Fibroblast of the aortic adventitia (primary cell): ENCODE data around the gene HS6ST1. TPM values are rescaled to one million over a fixed set of nuclear protein-coding genes. Genes with fewer than 3 reads are reported as not detected.
"Not testable (repeated sequence)": the region's sequence is repeated elsewhere in the genome, so short reads cannot be mapped to it uniquely, and the experiment has no call there.

Experiments
- DNase-seq: peaks from one replicate; pipeline ENCODE4 v3.0.0-alpha.2; 2010; ENCODE audit warnings: low read depth
- H3K4me3 ChIP-seq: 2 replicates; pipeline ENCODE4 v1.5.1; 2011; ENCODE audit warnings: low read depth, mild to moderate bottlenecking, control low read depth, low read length, moderate library complexity
- CTCF ChIP-seq: IDR thresholded peaks from 2 replicates; pipeline ENCODE4 v1.5.1; 2011; ENCODE audit warnings: mild to moderate bottlenecking, low read length, control low read depth, inconsistent platforms; ENCODE audit not compliant: insufficient read depth
- total RNA-seq: library from RNA; depleted of rRNA; stranded (reverse); fragments of >200 nt; gene quantifications from 2 replicates; pipeline ENCODE4 v1.2.3, GENCODE V29; 2012; ENCODE audit warnings: low replicate concordance

The HS6ST1 gene
- total RNA-seq, 1 donor: 10.6 TPM

GRCh38 chr2:128262315-128263253, 56.1 kb downstream of the HS6ST1 start:
- TF ChIP-seq CTCF: no peak
- H3K4me3 ChIP-seq: no peak overlapping the region
- DNase-seq: no peak

DNA sequence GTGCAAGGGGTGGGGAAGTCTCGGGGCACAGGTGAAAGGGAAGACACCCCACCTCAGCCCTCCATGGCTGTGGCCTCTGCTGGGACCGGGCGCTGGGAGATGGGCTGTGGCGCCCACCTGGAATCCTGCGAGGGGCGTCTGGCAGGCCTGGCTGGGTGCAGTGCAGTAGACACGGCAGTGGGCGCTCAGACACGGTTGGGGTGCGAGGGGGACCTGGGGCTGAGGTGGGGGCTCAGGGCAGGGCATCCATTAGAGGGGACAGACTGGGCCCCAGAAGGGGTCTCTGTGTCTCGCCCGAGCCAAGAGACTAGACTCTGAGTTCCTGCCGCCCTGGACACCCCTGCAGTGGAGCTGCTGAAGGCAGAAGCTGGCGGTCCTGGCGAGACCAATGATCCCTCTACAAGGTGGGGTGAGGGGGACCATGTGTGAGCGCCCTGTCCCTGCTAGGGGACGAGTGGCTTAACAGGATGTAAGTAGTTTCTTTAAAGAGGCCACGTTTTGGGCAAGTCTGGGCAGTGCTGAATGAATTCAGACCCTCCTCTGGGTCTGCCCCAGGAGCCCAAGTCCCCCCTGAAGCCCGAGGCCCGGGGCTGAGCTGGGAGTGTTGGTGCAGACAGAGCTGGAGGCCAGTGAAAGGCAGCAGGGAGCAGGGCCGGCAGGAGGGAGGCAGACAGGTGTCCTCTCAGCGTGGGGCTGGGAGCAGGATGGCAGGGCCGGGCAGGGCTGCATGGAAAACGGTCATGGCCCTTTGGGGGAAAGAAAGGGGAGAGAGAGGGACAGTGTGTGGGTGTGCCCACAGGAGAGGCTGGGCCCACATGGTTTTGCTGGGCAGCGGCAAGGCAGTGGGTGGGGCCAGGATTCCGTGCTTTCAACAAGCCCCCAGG, 57.2 kb downstream of the HS6ST1 start:
- no peak for DNase-seq
- no peak for TF ChIP-seq CTCF
- no peak overlapping the region for H3K4me3 ChIP-seq

DNA sequence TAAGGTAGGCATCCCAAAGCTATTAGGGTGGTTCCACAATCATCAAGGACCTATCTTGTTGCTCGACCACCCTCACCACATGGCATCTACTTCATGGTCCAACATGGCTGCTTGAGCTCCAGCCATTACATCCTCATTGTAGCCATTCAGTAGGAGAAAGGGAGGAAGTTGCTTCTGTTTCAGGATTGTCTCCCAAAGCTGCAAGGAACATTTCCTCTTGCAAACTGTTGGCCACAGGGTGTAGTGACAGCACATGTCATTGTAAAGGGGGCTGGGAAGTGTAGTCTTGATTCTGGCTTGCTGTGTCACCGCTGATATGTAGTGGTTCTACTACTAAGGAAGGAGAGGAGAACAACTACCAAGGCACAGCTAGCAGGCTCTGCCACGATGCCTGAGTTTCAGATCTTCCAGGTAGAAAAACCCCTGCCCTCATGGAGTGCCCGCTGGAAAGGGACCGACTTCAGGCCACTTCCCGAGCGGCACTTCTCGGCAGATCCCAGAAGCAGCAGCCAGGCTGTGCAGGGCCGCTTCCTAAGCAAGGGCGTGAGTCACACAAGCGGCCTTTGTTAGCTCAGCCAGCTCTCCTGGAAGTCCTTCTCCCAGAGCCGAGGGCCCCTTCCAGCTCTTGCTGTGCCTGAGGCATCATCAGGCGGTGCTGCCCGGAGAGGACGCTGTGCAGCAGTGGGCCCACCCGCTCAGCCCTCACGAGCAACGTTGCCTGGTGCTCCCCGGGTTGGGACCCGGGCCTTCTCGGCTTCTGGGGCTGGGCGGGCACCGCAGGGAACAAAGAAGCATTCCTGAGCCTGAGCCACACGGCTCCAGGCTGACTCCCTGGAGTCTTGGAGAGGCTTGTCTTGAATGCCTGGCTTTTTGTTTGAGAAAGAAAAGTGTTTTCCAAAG, 58.2 kb downstream of the HS6ST1 start:
- TF ChIP-seq CTCF: peak; percentile 63
- H3K4me3 ChIP-seq: no peak overlapping the region
- DNase-seq: peak; percentile 90

DNA sequence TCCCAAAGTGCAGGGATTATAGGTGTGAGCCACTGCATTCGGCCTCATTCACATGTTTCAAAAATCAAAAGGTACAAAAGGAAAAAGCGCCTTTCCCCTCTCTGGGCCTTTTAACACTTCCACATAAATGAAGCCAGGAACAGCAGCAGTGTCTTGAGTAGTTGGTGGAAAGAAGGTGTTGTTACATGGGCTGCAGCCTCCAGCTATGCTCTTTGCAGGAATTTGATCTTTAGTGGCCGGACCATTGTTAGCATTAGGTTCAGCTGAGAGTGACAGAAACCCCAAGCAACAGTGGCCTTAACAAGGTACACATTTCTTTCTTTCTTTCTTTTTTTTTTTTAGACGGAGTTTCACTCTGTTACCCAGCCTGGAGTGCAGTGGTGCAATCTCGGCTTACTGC, 59.1 kb downstream of the HS6ST1 start:
- DNase-seq: no peak
- TF ChIP-seq CTCF: no peak
- no peak overlapping the region for H3K4me3 ChIP-seq

DNA sequence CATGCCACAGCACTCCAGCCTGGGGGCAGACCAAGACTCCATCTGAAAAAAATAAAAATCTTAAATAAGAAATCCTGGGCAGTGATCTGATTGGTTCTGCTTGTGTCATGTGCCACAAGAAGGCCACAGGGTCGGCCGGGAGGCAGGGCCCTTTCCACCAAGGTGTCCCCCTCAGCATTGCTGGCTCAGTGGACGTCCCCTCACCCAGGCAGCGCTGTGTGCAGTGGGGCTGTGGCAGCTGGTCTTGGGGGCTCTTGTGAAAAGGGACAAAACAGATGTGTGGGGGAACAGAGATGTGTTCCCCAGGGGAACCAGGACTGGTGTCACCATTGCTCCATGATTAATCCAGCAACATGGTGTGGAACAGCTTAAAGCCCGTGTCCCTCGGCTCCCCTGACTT, 60.5 kb downstream of the HS6ST1 start:
- TF ChIP-seq CTCF: no peak
- no peak overlapping the region for H3K4me3 ChIP-seq
- no peak for DNase-seq

- H3K4me3 ChIP-seq: no peak overlapping the region
- DNase-seq: no peak
- TF ChIP-seq CTCF: no peak
Measured at GRCh38 chr2:128252501-128252900, 66.2 kb downstream of the HS6ST1 start.

GRCh38 chr2:128252086-128252485, 66.6 kb downstream of the HS6ST1 start:
- DNase-seq: not testable (repeated sequence)

More at GRCh38 chr2:128252086-128252485, 66.6 kb downstream of the HS6ST1 start:
- H3K4me3 ChIP-seq: not testable (repeated sequence)
